GM12865 (cell line): Measurements from ENCODE around the gene SETDB1.
"Not testable (repeated sequence)": the region's sequence is repeated elsewhere in the genome, so short reads cannot be mapped to it uniquely, and the experiment has no call there.

Source experiments
- DNase-seq: peaks from one replicate; pipeline ENCODE4 v3.0.0; 2010; ENCODE audit warnings: low read depth
- H3K4me3 ChIP-seq: 2 replicates; pipeline ENCODE4 v1.5.1; 2011; ENCODE audit warnings: mild to moderate bottlenecking, low read depth, low read length, control low read depth
- CTCF ChIP-seq: IDR thresholded peaks from 2 replicates; pipeline ENCODE4 v1.5.1; 2011; ENCODE audit warnings: low read length, control low read depth, low read depth, inconsistent platforms; ENCODE audit not compliant: insufficient read depth; ENCODE audit errors: missing control alignments

The SETDB1 gene

GRCh38 chr1:150895618-150896017, 30.5 kb upstream of the SETDB1 start:
- no peak for DNase-seq
- no peak for TF ChIP-seq CTCF
- H3K4me3 ChIP-seq, result no peak overlapping the region

- not testable (repeated sequence) for H3K4me3 ChIP-seq
These were observed 26.4 kb upstream of the SETDB1 start for GRCh38 chr1:150899795-150900194.

GRCh38 chr1:150902346-150902745, 23.8 kb upstream of the SETDB1 start:
- TF ChIP-seq CTCF, result no peak
- no peak overlapping the region for H3K4me3 ChIP-seq
- DNase-seq, result no peak

More at GRCh38 chr1:150899795-150900194, 26.4 kb upstream of the SETDB1 start:
- DNase-seq, result not testable (repeated sequence)

GRCh38 chr1:150902751-150903150, 23.4 kb upstream of the SETDB1 start:
- no peak for TF ChIP-seq CTCF
- DNase-seq, result no peak

GRCh38 chr1:150905301-150905700, 20.9 kb upstream of the SETDB1 start:
- no peak overlapping the region for H3K4me3 ChIP-seq
- DNase-seq, result no peak
- no peak for TF ChIP-seq CTCF

More at GRCh38 chr1:150902751-150903150, 23.4 kb upstream of the SETDB1 start:
- no peak overlapping the region for H3K4me3 ChIP-seq

- no peak overlapping the region for H3K4me3 ChIP-seq
- DNase-seq, result no peak
- TF ChIP-seq CTCF, result no peak
These were observed 19.8 kb upstream of the SETDB1 start for GRCh38 chr1:150906329-150906728.

- H3K4me3 ChIP-seq, result no peak overlapping the region
- DNase-seq, result no peak
- TF ChIP-seq CTCF, result no peak
These were observed 19.4 kb upstream of the SETDB1 start for GRCh38 chr1:150906813-150907212.

GRCh38 chr1:150909585-150910180, 16.5 kb upstream of the SETDB1 start:
- DNase-seq, result no peak
- H3K4me3 ChIP-seq, result no peak overlapping the region
- no peak for TF ChIP-seq CTCF
